HG03521 (cell line): Measurements from ENCODE around the gene ZNF334.

Experiments used
- ATAC-seq: cut with Tn5 transposase; IDR thresholded peaks from one replicate; pipeline ENCODE4 v1.9.1; 2021; ENCODE audit warnings: mild to moderate bottlenecking, moderate library complexity; ENCODE audit not compliant: unreplicated experiment

ZNF334 gene

DNA sequence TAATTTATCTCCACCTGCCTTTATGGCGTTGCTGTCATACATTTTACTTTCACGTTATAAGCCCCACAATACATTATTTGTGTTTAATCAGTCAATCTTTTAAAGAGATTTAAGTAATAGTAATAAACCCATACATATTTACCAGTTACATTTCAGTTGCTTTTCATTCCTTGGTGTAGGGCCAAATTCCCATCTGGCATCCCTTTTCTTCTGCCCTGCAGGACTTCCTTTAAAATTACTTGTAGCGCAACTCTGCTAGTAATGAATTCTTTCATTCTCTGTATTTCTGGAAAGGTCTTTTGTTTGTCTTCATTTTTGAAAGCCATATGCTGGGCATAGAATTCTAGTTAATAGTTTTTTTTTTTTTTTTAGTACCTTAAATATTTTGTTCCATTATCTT is 24.9 kb downstream of the ZNF334 start:
- no peak for ATAC-seq

DNA sequence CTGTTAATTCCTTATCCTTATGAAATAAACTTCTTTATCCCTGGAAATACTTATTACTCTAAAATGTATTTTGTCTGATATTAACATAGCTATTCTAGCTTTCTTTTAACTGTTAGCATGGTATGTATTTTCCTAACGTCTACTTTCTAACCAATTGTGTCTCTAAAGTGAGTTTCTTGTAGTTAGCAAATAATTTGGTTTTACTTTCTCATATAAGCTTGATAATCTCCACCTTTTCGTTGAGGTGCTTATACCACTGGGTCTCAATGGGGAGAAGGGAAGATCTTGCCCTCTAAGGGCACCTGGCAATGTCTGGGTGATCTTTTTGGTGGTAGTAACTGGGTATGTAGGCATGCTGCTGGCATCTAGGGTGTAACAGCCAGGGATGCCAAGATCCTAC is 25.7 kb downstream of the ZNF334 start:
- no peak for ATAC-seq

DNA sequence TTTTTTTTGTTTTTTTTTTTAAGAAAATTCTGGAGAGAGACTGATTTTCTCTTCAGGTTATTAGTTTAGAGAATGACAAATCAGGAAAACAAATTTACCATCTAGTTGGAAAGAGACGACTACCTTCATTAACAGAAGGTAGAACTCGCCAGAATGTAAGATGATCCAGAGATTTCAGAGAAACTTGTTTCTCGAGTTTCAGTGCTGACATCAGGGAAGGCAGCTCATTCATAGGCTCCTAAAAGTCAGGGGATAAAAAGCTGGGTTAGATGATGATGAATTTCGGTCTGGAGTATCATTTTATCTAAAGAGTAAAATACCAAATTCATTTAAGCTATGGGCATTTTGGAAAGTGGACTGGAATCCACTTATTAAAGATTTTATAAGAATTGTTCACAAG is 27.9 kb downstream of the ZNF334 start:
- no peak for ATAC-seq

DNA sequence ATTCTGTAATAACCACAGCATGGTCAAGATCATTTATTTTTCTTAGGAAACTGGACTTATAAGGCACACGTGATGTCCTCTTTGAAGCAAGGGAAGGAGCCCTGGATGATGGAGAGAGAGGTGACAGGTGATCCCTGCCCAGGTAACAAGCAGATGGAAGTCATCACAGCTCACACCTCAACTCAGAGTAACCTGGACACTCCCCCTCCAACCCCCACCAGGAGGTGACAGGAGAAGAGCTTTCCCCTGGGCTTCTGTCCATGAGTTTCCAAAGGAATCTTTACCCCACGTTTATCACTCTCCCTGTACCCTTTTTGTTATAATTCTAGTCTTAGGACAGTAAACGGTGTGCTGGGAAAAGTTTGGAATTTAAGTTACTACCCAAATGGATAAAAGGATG is 28.4 kb downstream of the ZNF334 start:
- ATAC-seq: no peak

DNA sequence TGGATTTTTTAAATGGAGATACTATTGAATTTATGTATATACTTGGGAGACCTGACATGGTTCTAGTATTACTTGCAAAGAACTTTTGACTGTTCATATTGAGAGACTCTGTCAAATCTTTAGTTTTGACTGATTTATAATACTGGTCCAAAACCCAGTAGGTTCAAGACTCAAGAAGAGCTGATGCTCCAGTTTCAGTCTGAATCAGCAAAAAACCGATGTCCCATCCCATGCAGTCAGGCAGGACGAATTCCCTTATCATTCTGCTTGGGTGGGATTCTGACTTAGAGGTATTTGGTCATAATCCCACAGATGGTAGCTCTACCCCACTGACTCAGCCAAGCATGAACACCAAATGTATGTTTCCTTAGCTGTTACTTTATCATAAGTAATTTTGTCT is 29.5 kb downstream of the ZNF334 start:
- ATAC-seq: no peak

DNA sequence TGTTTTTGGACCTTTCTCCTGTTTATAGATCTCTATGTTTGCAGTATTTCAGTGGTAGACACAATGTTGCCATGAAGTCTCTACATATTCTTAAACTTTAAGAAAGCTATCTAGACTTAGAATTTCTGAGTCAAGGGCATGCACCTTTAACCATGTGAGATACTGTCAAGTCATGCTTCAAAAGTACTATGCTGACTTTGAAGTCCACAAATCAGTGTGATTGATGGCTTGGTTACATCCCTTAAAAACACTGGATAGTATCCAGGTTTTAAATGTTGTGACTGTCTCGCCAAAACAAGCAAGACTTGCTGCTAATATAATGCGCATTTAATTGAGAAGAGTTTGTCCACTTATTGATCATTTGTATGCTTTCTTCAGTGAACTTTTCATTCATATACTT is 30.5 kb downstream of the ZNF334 start:
- ATAC-seq: no peak

DNA sequence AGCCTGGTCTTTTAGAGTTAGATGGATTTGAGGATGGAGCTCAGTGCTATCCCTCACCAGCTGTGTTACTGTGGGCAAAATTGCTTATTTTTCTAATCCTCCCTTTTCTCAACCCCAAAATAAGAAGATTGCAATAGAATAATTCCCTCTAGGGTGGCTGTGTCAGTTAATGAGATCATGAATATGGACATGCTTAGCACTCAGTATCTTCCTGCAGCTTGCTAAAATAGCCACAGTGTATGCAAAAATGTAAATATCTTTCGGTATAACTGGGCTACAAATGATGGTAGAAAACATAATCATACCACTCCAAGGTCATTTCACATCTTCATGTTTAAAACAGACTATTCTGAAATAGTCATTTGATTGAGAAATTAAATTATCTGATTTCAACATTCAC is 35.7 kb downstream of the ZNF334 start:
- ATAC-seq: no peak

GRCh38 chr20:46477225-46477624 is 36.1 kb downstream of the ZNF334 start:
- ATAC-seq: no peak

DNA sequence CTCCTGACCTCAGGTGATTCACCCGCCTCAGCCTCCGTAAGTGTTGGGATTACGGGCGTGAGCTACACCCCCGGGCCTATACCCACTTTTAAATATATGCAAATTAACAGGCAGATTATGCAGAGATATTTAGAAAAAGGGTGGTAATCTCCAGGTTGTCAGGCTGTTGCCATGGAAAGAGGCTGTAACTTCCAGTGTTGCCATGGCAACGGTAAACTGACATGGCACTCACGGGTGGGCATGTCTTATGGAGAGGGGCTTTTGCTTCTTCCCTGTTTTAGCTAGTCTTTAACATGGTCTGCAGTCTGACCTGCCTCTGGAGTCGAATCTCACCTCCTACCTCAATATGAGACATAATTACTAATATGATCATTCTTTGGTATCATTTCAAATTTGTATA is 44.9 kb downstream of the ZNF334 start:
- ATAC-seq: no peak

- no peak for ATAC-seq
Observed at GRCh38 chr20:46464451-46464850, 48.9 kb downstream of the ZNF334 start.

GRCh38 chr20:46463852-46464251 is 49.5 kb downstream of the ZNF334 start:
- no peak for ATAC-seq

DNA sequence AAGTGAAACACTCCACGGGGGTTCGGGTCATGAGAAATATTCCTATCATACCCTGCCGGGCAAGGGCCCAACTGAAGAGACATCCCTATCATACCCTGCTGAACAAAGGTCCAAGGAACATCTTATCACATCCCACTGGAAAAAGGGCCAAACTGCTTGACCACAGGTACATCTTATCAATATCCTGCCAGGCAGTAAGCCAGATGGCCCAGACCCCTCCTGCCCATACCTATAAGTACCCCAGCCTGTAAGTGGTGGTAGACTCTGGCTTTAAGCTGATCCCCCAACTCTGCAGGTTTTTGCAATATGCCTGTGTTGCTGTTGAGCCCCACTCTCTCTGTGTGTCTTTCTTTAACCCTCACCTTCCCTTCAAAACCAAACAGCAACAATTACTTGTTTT is 51.6 kb downstream of the ZNF334 start:
- ATAC-seq: no peak

GRCh38 chr20:46458866-46459750 is 54.3 kb downstream of the ZNF334 start:
- no peak for ATAC-seq

GRCh38 chr20:46456255-46457028 is 56.9 kb downstream of the ZNF334 start:
- no peak for ATAC-seq

- ATAC-seq: no peak
Observed at GRCh38 chr20:46455729-46456128, 57.6 kb downstream of the ZNF334 start.
